BJ (cell line): ENCODE data around the gene ENOSF1. TPM values are rescaled to one million over a fixed set of nuclear protein-coding genes. Genes with fewer than 3 reads are reported as not detected.

Experiments used
- CTCF ChIA-PET: fragments of 350-600 bp; formaldehyde crosslinking; extraction: SDS; loops from one replicate; lab custom pipeline; 2021; ENCODE audit warnings: antibody characterized with exemption, inconsistent platforms; lab: Yijun Ruan, JAX
- POLR2A ChIA-PET: fragments of 300-600 bp; sonication (Branson Sonifier 250); formaldehyde crosslinking; extraction: SDS; loops from one replicate; lab custom pipeline; 2021; ENCODE audit warnings: antibody characterized with exemption; lab: Charles Lee
- DNase-seq: peaks from one replicate; pipeline ENCODE4 v3.0.0-alpha.2; 2011; ENCODE audit warnings: low read depth
- H3K27me3 ChIP-seq: 2 replicates; pipeline ENCODE4 v1.6.0; 2011; ENCODE audit warnings: low read length; ENCODE audit not compliant: control insufficient read depth, insufficient read depth
- H3K36me3 ChIP-seq: 2 replicates; pipeline ENCODE4 v1.5.1; 2011; ENCODE audit warnings: low read length; ENCODE audit not compliant: control insufficient read depth, insufficient read depth
- H3K4me3 ChIP-seq: 2 replicates; pipeline ENCODE4 v1.5.1; 2011; ENCODE audit warnings: low read depth, mild to moderate bottlenecking, control low read depth, low read length
- CTCF ChIP-seq: IDR thresholded peaks from 2 replicates; pipeline ENCODE4 v1.5.1; 2011; ENCODE audit warnings: low read depth, mild to moderate bottlenecking, control low read depth, inconsistent platforms, low read length, moderate library complexity; ENCODE audit not compliant: insufficient read depth
- polyA plus RNA-seq: library from polyadenylated mRNA; depleted of rRNA; stranded (reverse); fragments of >200 nt; gene quantifications from 2 replicates; pipeline ENCODE4 v1.2.3, GENCODE V29; 2011

Gene ENOSF1
- polyA plus RNA-seq, 1 experiment, result 16.4 TPM

DNA sequence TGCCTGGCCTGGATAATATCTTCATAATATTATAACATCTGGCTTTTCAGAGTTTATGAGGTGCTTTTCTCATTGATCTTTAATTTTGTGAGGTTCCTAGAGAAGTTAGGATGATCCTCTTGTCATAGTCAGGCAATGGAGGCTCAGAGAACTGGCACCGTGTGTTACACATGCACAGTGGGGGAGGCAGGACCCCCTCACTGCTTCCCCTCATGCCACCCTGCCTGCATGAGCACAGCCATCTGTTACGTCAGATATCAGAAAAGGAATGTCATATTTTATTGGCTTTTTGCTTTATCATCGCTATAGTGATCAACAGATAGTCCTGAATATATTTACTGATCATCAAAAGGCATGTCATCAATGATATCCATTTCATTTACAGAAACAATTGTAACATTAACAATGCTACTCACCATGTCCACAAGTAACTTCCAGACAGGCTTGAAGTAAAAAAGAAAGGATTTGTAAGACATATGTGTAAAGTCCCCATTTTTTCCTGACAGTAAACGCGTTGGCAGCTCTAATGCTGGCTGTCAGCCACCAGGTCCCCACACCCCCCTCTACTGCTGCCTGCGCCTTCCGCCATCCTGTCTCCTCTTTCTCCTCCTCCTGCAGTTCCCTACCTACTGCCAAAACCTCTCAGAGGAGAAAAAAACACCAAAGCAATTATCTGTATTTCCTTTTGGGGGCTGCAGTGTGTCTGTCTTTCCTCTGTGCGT is 18.8 kb downstream of the ENOSF1 start:
- Histone ChIP-seq H3K4me3 (no peak overlapping the region), H3K36me3 (peaks cover 18% of the 10 kb centered on the region), H3K27me3 (no peaks in the 10 kb centered on the region)
- ChIA-PET POLR2A (no interaction called here), CTCF (interaction anchor here (1.0 kb wide), 1 partner anchor 10 kb away, joined by 3 read pairs; no protein-coding TSS in a partner anchor)
- DNase-seq, result no peak
- TF ChIP-seq CTCF, result no peak

GRCh38 chr18:692824-693223 is 19.6 kb downstream of the ENOSF1 start:
- no peak for DNase-seq
- Histone ChIP-seq H3K36me3 (peaks cover 19% of the 10 kb centered on the region), H3K4me3 (no peak overlapping the region), H3K27me3 (no peaks in the 10 kb centered on the region)
- TF ChIP-seq CTCF, result no peak
- POLR2A ChIA-PET, result no interaction called here
- CTCF ChIA-PET, result interaction anchor here (1.0 kb wide), 1 partner anchor 9 kb away, joined by 3 read pairs; no protein-coding TSS in a partner anchor

- CTCF ChIA-PET, result no interaction called here
These were observed 24.1 kb downstream of the ENOSF1 start for GRCh38 chr18:688323-688722.

DNA sequence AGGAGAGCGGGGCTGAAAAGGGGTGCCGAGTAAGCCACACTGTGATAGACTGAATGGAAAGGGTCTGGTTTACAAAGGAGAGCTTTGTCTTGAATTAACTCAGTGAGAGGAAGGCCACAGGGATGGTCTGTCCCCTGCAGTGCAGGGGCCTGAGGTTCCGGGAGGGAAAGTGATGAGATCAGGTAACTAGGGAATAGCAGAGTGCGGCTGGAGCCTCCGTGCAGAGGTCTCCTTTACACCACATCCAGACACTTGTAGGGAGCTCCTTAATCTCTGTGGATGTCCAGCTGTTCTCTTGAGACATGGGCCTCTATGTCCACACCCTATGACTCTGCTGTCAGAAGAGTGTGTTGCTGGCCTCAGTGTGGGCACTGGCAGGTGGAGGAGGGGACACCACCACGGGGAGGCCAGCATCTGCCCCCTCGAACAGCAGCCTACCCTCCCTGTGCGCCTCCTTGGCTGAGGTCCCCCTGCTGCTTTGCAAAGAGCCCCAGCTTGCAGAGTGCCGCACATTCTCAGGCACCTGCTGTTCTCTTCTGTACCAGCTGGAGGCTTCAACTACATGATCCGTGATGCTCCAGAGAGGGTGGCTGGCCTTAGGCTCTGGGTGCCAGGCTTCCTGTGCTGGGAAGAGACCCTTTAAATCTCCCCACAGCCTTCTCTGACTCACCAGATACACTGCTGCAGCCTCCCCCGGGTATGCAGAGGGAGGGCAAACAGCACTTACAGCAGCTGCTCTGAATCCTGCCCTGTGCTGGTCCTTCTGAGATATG is 25.9 kb downstream of the ENOSF1 start:
- Histone ChIP-seq H3K27me3 (no peaks in the 10 kb centered on the region), H3K36me3 (peaks cover 10% of the 10 kb centered on the region), H3K4me3 (no peak overlapping the region)
- POLR2A ChIA-PET, result no interaction called here
- no peak for DNase-seq
- CTCF ChIA-PET, result interaction anchor here (0.9 to 1.4 kb wide), 3 partner anchors 12 to 61 kb away, joined by 3 to 4 read pairs (median 3); no protein-coding TSS in a partner anchor
- TF ChIP-seq CTCF, result no peak

More at GRCh38 chr18:688323-688722, 24.1 kb downstream of the ENOSF1 start:
- POLR2A ChIA-PET, result no interaction called here
- DNase-seq, result no peak
- Histone ChIP-seq H3K27me3 (no peaks in the 10 kb centered on the region), H3K4me3 (no peak overlapping the region), H3K36me3 (peaks cover 17% of the 10 kb centered on the region)
- no peak for TF ChIP-seq CTCF

DNA sequence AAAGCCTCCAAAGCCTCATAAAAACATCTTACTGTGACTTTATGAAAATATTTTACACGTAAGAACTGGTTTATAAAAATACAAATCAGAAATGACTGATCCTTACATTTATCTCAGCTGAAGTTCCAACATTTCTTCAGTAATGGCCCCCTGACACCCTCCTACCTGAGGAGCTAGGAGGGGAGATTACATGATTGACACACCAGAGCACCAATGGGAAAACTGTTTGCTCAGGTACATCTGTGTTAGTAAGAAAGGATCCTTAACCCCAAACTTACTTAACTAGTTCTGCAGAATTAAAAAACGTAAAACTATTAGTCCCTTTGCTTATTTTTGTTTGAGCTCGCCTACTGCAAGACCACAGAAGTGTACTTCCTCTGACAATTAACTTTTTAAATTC is 27.0 kb downstream of the ENOSF1 start:
- POLR2A ChIA-PET, result no interaction called here
- CTCF ChIA-PET, result interaction anchor here (0.6 kb wide), 1 partner anchor 10 kb away, joined by 3 read pairs; no protein-coding TSS in a partner anchor

More for the DNA sequence above, 27.0 kb downstream of the ENOSF1 start:
- Histone ChIP-seq H3K36me3 (peaks cover 10% of the 10 kb centered on the region), H3K4me3 (no peak overlapping the region), H3K27me3 (no peaks in the 10 kb centered on the region)
- DNase-seq, result no peak
- no peak for TF ChIP-seq CTCF
